ENCODE results near the gene TEX2.
A peak's percentile ranks its signal among the peaks of the same experiment; 100 is the strongest.

Gene TEX2

GRCh38 chr17:64138441-64138840, 124.6 kb downstream of the TEX2 start:
- H3K36me3 ChIP-seq (ENCODE audit: insufficient read depth, low read length): no peaks in the 10 kb centered on the region

GRCh38 chr17:64135000-64135399, 128.1 kb downstream of the TEX2 start:
- no peaks in the 10 kb centered on the region for H3K36me3 ChIP-seq (ENCODE audit: insufficient read depth, low read length)
- no peaks in the 10 kb centered on the region for H3K9me3 ChIP-seq (ENCODE audit: control insufficient read depth, insufficient read depth, low read length)
- peaks cover 4% of the 10 kb centered on the region; the same call in 1 of the 2 replicates for H3K4me1 ChIP-seq (ENCODE audit: insufficient read depth, low read length)
- H3K9ac ChIP-seq (ENCODE audit: low read depth, low read length): no peak overlapping the region

More at GRCh38 chr17:64138441-64138840, 124.6 kb downstream of the TEX2 start:
- H3K4me1 ChIP-seq (ENCODE audit: insufficient read depth, low read length): no peaks in the 10 kb centered on the region
- no peak overlapping the region for H3K9ac ChIP-seq (ENCODE audit: low read depth, low read length)
- H3K9me3 ChIP-seq (ENCODE audit: control insufficient read depth, insufficient read depth, low read length): no peaks in the 10 kb centered on the region

GRCh38 chr17:64134216-64134970, 128.7 kb downstream of the TEX2 start:
- Histone ChIP-seq H3K4me1 (ENCODE audit: insufficient read depth, low read length) (peaks cover 4% of the 10 kb centered on the region; the same call in 1 of the 2 replicates), H3K36me3 (ENCODE audit: insufficient read depth, low read length) (no peaks in the 10 kb centered on the region), H3K9ac (ENCODE audit: low read depth, low read length) (no peak overlapping the region), H3K9me3 (ENCODE audit: control insufficient read depth, insufficient read depth, low read length) (no peaks in the 10 kb centered on the region)

- Histone ChIP-seq H3K4me1 (ENCODE audit: insufficient read depth, low read length) (peaks cover 7% of the 10 kb centered on the region; the same call in 1 of the 2 replicates), H3K9me3 (ENCODE audit: control insufficient read depth, insufficient read depth, low read length) (no peaks in the 10 kb centered on the region), H3K36me3 (ENCODE audit: insufficient read depth, low read length) (no peaks in the 10 kb centered on the region), H3K9ac (ENCODE audit: low read depth, low read length) (no peak overlapping the region)
These were observed 129.4 kb downstream of the TEX2 start for GRCh38 chr17:64133546-64134215.

GRCh38 chr17:64131606-64132270, 131.3 kb downstream of the TEX2 start:
- H3K4me1 ChIP-seq (ENCODE audit: insufficient read depth, low read length): peaks cover 11% of the 10 kb centered on the region; the same call in 1 of the 2 replicates

GRCh38 chr17:64130559-64131001, 132.5 kb downstream of the TEX2 start:
- Histone ChIP-seq H3K36me3 (ENCODE audit: insufficient read depth, low read length) (no peaks in the 10 kb centered on the region), H3K4me1 (ENCODE audit: insufficient read depth, low read length) (peaks cover 11% of the 10 kb centered on the region; the same call in 1 of the 2 replicates), H3K9ac (ENCODE audit: low read depth, low read length) (peak overlapping the region; percentile 66)

More at GRCh38 chr17:64131606-64132270, 131.3 kb downstream of the TEX2 start:
- H3K9ac ChIP-seq (ENCODE audit: low read depth, low read length): no peak overlapping the region
- H3K9me3 ChIP-seq (ENCODE audit: control insufficient read depth, insufficient read depth, low read length): no peaks in the 10 kb centered on the region
- no peaks in the 10 kb centered on the region for H3K36me3 ChIP-seq (ENCODE audit: insufficient read depth, low read length)

GRCh38 chr17:64129765-64130558, 133.1 kb downstream of the TEX2 start, which contains the start of gene ERN1:
ERN1 (minus strand) TSS chr17:64130144; CDS start chr17:64130029, 115 bp downstream.
- peaks cover 11% of the 10 kb centered on the region; the same call in 1 of the 2 replicates for H3K4me1 ChIP-seq (ENCODE audit: insufficient read depth, low read length)
- peak within 1 kb of the TSS; percentile 66 for H3K9ac ChIP-seq (ENCODE audit: low read depth, low read length)
- H3K36me3 ChIP-seq (ENCODE audit: insufficient read depth, low read length): no peaks in the 10 kb centered on the region
- no peaks in the 10 kb centered on the region for H3K9me3 ChIP-seq (ENCODE audit: control insufficient read depth, insufficient read depth, low read length)

More at GRCh38 chr17:64130559-64131001, 132.5 kb downstream of the TEX2 start:
- no peaks in the 10 kb centered on the region for H3K9me3 ChIP-seq (ENCODE audit: control insufficient read depth, insufficient read depth, low read length)

- Histone ChIP-seq H3K36me3 (ENCODE audit: insufficient read depth, low read length) (no peaks in the 10 kb centered on the region), H3K4me1 (ENCODE audit: insufficient read depth, low read length) (peaks cover 11% of the 10 kb centered on the region; the same call in 1 of the 2 replicates), H3K9ac (ENCODE audit: low read depth, low read length) (peak overlapping the region; percentile 57), H3K9me3 (ENCODE audit: control insufficient read depth, insufficient read depth, low read length) (no peaks in the 10 kb centered on the region)
These were observed 133.6 kb downstream of the TEX2 start for GRCh38 chr17:64129515-64129764.

- Histone ChIP-seq H3K9me3 (ENCODE audit: control insufficient read depth, insufficient read depth, low read length) (no peaks in the 10 kb centered on the region), H3K9ac (ENCODE audit: low read depth, low read length) (peak overlapping the region; percentile 57), H3K36me3 (ENCODE audit: insufficient read depth, low read length) (no peaks in the 10 kb centered on the region), H3K4me1 (ENCODE audit: insufficient read depth, low read length) (peaks cover 11% of the 10 kb centered on the region; the same call in 1 of the 2 replicates)
These were observed 134.1 kb downstream of the TEX2 start for GRCh38 chr17:64128787-64129514.

- Histone ChIP-seq H3K9ac (ENCODE audit: low read depth, low read length) (no peak overlapping the region), H3K4me1 (ENCODE audit: insufficient read depth, low read length) (peaks cover 11% of the 10 kb centered on the region; the same call in 1 of the 2 replicates), H3K9me3 (ENCODE audit: control insufficient read depth, insufficient read depth, low read length) (no peaks in the 10 kb centered on the region), H3K36me3 (ENCODE audit: insufficient read depth, low read length) (no peaks in the 10 kb centered on the region)
These were observed 136.1 kb downstream of the TEX2 start for GRCh38 chr17:64126918-64127317.

- Histone ChIP-seq H3K36me3 (ENCODE audit: insufficient read depth, low read length) (no peaks in the 10 kb centered on the region), H3K9me3 (ENCODE audit: control insufficient read depth, insufficient read depth, low read length) (no peaks in the 10 kb centered on the region), H3K4me1 (ENCODE audit: insufficient read depth, low read length) (peaks cover 11% of the 10 kb centered on the region; the same call in 1 of the 2 replicates), H3K9ac (ENCODE audit: low read depth, low read length) (no peak overlapping the region)
These were observed 137.1 kb downstream of the TEX2 start for GRCh38 chr17:64125937-64126336.

GRCh38 chr17:64124609-64125008, 138.5 kb downstream of the TEX2 start:
- H3K36me3 ChIP-seq (ENCODE audit: insufficient read depth, low read length): no peaks in the 10 kb centered on the region
- no peaks in the 10 kb centered on the region for H3K9me3 ChIP-seq (ENCODE audit: control insufficient read depth, insufficient read depth, low read length)
- H3K9ac ChIP-seq (ENCODE audit: low read depth, low read length): no peak overlapping the region
- 0 out of 2 replicates have a peak, but pooled peaks cover 7% of the 10 kb centered on the region for H3K4me1 ChIP-seq (ENCODE audit: insufficient read depth, low read length)

- no peaks in the 10 kb centered on the region for H3K9me3 ChIP-seq (ENCODE audit: control insufficient read depth, insufficient read depth, low read length)
- no peak overlapping the region for H3K9ac ChIP-seq (ENCODE audit: low read depth, low read length)
- no peaks in the 10 kb centered on the region for H3K4me1 ChIP-seq (ENCODE audit: insufficient read depth, low read length)
- no peaks in the 10 kb centered on the region for H3K36me3 ChIP-seq (ENCODE audit: insufficient read depth, low read length)
These were observed 139.9 kb downstream of the TEX2 start for GRCh38 chr17:64123114-64123513.
